SK-N-MC (cell line): ENCODE results near the gene KIF16B.

Experiments used
- EZH2 ChIP-seq: fragments of 200-600 bp; sonication (generic); IDR thresholded peaks from one replicate; pipeline ENCODE4 v1.6.1; 2017; ENCODE audit warnings: antibody characterized with exemption
- FOXP2 ChIP-seq: optimal IDR thresholded peaks from 2 replicates; pipeline ENCODE3; 2011; ENCODE audit warnings: mild to moderate bottlenecking, moderate library complexity; ENCODE audit not compliant: insufficient read depth; ENCODE audit errors: extremely low read length, control extremely low read depth
- POLR2AphosphoS5 ChIP-seq: IDR thresholded peaks from 2 replicates; pipeline ENCODE4 v1.6.1; 2012; ENCODE audit warnings: mild to moderate bottlenecking, low read depth, low read length, borderline replicate concordance

DNA sequence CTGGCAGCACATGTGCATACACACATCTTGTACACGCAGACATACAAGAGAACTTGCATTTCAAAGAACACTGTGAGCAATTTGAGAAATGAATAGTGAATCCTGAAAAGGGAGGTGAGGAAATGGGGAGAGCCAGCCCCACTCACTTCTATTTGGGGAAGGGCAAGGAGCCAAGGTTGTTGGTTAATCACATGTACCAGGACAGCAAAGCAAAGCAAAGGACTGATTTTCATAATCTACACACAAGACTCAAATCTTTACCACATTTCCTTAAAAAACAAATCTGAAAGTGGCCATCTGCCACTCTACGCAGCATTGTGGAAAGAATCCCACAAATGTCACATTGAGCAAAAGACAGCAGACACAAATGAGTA, 35.0 kb upstream of the KIF16B start:
- TF ChIP-seq POLR2AphosphoS5, result no peak
- TF ChIP-seq EZH2, result no peak
- no peak for TF ChIP-seq FOXP2
